ENCODE data around the gene MYO19.

MYO19 gene, protein sequence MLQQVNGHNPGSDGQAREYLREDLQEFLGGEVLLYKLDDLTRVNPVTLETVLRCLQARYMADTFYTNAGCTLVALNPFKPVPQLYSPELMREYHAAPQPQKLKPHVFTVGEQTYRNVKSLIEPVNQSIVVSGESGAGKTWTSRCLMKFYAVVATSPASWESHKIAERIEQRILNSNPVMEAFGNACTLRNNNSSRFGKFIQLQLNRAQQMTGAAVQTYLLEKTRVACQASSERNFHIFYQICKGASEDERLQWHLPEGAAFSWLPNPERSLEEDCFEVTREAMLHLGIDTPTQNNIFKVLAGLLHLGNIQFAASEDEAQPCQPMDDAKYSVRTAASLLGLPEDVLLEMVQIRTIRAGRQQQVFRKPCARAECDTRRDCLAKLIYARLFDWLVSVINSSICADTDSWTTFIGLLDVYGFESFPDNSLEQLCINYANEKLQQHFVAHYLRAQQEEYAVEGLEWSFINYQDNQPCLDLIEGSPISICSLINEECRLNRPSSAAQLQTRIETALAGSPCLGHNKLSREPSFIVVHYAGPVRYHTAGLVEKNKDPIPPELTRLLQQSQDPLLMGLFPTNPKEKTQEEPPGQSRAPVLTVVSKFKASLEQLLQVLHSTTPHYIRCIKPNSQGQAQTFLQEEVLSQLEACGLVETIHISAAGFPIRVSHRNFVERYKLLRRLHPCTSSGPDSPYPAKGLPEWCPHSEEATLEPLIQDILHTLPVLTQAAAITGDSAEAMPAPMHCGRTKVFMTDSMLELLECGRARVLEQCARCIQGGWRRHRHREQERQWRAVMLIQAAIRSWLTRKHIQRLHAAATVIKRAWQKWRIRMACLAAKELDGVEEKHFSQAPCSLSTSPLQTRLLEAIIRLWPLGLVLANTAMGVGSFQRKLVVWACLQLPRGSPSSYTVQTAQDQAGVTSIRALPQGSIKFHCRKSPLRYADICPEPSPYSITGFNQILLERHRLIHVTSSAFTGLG

DNA sequence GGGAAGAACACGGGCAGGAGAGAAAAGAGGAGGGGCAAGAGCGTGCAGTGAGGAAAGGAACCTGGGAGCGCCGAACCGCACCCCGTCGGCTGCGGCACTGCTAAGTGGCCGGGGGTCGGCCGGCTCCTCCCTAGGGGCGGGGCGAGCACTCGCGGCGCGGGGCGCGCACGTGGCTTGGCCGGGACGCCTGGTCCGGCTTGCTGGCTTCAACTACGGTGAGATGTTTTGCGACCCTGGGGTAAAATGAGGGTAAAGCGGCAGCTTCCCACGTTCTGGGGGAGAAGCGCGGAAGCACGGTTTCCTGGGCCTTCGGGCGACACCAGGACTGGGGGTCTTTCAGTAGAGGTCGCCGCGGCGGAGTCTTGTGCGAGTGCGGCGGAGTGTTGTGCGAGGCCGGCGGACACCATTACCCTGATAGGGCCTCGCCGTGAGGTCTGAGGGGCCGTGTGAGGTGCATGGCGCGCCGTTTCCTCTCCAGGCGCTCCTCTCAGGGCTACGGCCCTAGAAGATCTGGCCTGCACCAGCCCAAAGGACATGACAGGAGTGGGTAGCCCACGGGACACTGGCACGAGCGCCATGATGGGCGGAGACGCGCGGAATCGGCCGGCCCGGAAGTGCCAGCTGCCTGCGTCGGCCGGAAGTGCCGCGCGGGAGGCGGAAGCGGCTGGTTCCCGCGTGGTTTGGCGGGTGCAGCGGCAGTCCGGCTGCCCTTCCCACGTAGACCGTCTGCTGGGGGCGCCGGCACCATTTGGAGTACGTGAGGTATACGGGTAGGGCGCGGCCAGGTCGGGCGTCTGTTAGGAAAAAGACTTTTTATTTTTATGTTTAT, at the start of gene MYO19, which contains the start of gene PIGW:
Gene MYO19, minus strand, starts transcription at position 29 of the 829 bp plus-strand sequence. CDS start 2,330 bp downstream, outside the sequence.
Gene PIGW, plus strand, starts transcription at position 148 of the 829 bp plus-strand sequence. CDS start 2,115 bp downstream, outside the sequence.
- peak; percentile 99 for DNase-seq (ENCODE audit: low spot score)

DNA sequence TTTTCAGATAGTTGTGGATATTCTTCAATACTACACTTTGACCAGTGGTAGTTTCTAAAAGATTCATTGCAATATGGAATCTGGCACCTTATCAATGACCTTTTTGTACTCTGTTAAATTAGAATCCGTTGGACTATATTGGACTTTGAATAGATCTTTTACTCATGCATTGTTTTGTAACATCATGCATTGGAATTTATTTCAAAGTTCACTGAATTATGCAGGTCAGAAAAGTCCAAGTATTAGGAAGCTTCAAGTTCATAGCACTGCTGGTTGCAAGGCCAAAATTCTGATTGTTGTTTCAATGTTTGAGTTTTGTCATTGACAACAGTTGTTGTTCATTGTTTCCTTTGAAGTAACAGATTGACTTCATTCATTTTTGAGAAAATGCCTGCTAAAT, 49.1 kb upstream of the MYO19 start:
- no peak for DNase-seq (ENCODE audit: low spot score)

DNA sequence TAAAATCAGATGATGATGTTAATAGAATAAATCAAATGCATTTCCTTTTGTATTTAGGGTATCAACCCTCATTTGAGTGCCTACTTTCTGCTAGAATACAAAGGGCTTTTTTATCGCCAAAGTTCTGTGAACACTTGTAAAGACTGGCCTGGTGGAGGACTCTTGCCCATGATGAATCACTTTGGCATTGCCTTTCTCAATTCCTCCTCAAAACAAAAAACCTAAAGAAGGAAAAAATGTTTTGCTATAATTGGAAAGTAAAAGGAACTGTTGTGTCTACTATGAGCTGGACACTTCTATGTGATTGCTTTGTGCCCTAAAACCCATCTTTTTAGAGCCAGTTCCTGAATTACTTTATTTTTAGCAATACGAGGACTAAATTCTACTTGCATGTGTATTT, 44.0 kb upstream of the MYO19 start:
- DNase-seq (ENCODE audit: low spot score) = no peak

DNA sequence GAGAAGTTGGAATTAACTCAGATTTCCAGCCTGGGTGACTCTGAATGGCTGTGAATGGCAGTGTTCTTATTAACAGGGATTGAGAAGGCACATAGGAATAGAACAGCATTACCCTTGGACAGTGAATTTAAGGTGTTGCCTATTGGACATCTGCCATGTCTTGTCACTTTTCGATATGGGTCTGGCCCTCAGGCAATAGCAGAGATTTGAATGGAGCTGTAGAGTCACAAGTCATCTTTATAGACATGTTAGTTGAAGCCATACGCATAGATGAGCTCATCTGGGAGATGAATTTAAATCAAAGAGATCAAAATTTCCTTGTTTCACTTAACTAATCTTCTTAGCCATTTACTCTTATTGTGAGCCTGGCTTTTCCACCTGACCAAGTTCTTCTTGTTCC, 42.1 kb upstream of the MYO19 start:
- no peak for DNase-seq (ENCODE audit: low spot score)

DNA sequence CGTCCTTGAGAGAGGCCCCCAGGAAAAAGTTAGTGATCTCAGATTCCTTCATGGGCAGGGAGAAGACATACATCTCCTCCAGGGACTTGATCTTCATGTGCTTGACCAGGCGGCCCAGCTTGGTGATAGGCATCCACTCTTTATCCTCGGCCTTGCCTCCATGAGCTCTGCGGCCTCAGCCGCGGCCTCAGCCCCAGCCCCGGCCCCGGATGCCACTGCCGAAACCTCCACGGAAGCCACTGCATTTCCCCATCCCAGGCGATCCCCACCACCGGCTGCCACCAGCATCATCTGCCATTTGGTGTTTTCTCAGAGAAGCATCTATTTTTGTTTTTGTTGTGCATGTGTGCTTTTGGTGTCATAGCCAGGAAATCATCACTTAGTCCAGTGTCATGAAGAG, 40.4 kb upstream of the MYO19 start:
- DNase-seq (ENCODE audit: low spot score) = no peak

DNA sequence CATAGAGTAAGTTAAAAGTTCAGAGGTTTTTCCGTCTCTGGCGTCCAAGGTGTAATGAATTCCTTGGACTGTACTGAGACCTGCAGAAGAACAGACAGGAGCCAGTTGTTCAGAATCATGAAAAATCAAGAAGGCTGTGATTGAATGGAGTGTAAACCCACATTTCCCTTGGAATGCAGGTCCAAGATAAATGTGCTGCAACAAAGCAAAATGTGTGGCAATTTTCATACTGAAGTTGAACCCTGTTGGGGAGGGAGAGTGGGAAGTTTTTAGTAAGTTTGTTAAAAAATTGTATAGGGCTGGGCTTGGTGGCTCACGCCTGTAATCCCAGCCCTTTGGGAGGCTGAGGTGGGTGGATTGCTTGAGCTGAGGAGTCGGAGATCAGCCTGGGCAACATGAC, 31.4 kb upstream of the MYO19 start:
- DNase-seq (ENCODE audit: low spot score) = no peak

DNA sequence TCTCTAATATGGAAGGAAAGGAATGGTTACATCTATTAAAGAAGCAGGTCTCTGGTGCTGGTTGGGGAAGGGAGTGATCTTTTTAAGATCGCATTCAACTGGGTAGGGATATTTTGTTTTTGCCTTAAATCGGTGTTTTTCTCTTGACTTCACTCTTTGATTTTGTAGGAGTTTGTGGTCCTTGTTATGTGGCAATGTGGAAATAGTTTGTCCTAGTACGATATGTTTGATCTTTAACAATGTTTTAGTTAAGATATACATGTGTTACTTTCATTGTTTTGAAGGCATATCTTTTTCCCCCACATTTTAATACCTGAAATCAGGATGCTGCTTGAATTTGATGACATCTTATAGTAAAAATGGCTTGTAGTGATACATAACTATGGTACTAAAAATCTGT, 18.8 kb upstream of the MYO19 start:
- no peak for DNase-seq (ENCODE audit: low spot score)

DNA sequence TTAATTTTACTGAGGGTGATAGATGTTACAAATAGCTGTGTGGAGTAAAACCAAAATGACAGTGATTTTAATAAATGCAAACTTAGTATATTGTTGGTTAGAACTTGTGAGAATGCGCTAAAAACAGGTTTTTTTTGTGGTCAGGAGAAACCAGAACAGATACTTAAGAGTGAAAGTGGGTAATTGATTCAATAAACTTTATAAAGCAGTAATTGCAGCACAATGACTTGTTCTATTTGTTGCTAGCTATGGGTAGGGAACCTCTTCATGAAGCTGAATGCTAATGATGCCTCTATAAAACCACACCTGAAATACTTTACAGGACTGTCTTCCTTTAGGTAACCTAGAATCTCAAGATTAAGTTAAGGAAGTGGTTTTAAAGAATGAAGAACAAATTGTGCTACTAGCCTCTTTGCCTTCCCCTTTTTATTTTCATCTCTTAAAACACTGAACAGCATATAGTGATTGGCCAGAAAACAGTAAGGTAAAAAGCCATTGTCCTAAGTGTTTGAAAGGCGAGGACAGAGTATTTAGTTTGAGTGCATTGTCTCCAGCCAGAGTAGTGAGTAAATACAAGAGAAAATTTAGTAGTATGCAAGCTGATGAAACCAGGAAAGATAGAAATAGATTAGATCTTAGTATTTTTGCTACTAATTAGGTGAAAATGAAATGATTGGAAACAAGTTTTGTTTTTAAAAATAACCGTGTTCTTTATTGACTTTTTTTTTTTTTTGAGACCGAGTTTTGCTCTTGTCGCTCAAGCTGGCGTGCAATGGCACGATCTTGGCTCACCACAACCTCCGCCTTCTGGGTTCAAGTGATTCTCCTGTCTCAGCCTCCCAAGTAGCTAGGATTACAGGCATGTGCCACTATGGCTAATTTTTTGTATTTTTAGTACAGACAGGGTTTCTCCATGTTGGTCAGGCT, 16.1 kb upstream of the MYO19 start:
- DNase-seq (ENCODE audit: low spot score) = no peak

DNA sequence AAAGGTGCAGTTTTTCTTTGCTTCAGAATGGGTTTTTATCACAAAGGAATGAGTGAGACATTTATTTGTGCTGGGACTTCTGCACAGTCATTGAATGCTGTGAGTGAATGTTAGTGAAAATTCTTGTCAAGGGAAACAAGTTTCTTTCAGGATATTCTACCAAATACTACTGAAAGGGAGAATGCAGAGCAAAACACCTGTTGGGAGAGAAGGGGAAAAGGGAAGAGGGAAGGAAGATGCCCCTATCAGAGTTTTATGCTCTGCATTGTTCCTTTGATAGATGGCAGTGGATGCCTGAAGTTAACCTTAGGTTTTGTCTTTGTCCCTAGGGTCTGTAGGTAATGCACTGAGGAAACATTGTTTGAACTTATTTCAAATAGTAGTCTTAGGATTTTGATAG, 13.1 kb upstream of the MYO19 start:
- no peak for DNase-seq (ENCODE audit: low spot score)

DNA sequence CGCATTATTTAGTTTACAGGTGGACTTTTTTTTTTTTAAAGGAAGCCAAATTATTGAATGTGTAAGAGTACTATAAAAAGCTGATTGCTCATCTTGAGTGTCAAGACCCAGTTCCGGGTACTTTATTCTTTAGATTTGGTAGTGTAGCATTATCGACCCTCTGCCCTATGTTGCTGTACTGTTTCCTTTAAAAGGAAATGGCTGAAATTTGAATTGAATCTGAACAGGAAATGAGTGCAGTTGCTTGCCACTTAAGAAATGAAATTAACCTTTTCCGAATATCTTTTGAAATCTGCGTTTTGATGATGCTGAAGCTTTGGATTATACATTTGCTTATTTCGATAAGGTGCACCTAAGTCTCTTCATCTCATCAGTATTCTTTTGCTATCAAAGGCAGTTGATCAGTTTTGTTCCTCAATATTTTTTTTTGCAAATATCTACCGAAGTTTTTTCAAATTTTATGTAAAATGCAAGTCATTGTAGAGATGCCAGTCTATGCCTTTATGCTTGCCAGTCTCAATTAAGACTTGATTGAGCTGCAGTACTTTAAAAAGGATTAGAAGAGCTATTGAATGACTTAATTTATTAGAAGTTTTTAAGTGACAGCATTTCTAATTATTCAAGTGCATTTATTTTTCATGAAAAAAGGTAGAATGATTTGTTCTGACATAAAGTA, 11.9 kb upstream of the MYO19 start:
- no peak for DNase-seq (ENCODE audit: low spot score)

DNA sequence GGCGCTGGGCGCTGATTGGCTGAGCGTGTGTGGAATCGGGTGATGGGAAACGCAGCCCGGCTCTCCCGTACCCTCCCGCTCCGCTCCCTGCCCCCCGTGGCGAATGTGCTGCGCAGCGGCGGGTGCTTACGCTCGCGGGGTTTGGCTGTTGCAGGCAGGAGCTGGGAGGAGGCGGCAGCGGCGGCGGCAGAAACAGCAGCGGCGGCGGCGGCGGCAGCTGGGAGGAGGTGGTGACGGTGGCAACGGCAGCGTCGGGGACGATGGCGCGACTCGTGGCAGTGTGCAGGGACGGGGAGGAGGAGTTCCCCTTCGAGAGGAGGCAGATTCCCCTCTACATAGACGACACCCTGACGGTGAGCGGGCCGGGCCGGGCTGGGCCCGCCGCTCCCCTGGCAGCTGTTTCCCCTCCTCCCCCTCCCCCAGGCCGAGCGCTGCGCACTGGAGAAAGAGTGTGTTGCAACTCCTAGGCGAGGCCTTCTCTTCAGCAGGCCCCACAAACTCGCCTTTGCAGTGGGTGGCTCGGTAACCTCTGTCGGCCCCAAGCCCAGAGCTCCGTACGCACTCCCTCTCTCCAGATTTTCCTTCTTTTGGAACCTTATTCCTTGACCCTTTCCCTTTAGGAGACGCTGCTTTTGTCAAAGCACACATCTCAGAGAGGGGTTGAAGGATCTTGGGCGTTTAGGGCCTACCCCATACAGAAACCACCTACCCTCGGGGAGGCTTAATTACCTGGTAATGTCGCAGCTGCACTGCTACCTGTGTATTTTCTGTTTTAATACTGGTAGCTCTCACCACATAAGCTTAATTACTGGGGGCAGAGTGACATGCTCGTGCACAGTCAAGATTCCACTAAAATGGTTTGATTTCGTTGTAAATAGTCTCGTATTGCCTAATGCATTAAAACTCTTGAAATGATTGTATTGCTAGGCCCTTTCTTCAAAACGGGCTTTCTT, 11.1 kb upstream of the MYO19 start:
- peak; percentile 99 for DNase-seq (ENCODE audit: low spot score)

DNA sequence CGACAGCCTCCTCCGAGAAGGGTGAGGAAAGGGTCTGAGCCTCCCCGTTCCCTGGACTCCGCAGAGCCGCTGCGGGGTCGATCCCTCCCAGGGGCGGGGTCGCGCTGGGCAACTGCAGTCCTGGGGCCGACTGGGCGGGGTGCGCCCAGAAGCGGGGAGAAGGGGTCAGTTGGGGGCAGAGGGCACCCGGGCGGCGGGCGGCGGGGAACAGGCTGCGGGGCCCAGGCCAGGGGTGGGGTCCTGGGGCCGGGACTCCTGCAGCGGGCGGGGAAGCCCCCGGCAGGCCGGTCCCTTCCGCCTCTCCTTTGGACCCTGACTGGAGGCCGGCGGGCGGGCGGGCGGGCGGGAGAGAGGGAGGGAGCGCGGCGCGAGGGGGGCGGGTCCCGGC, 10.4 kb upstream of the MYO19 start:
- DNase-seq (ENCODE audit: low spot score) = no peak

DNA sequence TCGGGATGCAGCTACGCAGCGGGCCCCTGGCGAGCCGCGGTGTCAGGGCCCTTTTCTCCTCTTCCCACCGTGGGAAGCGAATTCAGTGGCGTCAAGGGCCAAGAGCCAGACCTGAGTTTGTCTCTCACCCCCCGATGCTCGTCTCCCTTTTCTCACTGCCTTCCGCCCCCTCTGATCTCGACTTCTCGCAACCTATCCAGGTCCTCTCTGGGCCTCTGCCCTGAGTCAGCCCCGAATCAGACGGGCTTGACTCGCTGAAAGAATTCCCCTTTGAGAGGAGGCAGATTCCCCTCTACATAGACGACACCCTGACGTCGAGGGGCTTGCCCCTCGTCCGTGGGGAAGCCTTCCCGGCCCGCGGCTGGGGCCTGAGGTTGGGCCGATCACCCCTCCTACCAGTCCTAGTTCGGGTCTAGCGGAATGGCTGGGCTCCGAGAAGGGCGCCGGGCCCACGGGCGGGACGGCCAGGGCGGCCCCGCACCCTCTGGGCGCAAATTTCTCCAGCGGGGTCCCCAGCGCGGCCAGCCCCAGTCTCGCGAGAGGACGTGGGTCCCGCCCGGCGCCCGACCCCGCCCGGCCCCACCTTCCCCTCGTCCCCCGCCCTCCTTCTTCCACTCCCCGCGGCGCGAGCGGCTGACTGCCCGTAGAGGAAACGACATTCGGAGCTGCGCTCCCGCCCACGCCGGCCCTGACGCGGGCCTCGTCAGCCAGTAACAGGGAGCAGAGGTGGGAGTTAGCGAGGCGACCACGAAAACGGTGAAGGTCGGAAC, 9.8 kb upstream of the MYO19 start, which contains the start of gene GGNBP2:
Gene GGNBP2, plus strand, starts transcription at position 613 of the 770 bp plus-strand sequence. CDS start 806 bp downstream, outside the sequence.
- DNase-seq (ENCODE audit: low spot score) = peak; percentile 98

DNA sequence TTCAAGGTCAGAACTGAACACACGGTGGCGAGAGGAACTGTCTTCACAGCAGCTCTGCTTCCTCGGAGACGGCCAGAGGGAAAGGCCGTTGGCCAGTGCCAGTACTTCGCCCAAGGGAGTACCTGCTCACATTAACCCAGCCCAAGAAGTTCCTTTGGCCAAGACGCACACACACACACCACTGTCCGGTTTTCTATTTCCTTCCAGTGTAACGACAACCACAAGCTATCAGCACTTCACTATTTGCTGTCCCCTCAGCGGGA, 9.3 kb upstream of the MYO19 start:
- no peak for DNase-seq (ENCODE audit: low spot score)

DNA sequence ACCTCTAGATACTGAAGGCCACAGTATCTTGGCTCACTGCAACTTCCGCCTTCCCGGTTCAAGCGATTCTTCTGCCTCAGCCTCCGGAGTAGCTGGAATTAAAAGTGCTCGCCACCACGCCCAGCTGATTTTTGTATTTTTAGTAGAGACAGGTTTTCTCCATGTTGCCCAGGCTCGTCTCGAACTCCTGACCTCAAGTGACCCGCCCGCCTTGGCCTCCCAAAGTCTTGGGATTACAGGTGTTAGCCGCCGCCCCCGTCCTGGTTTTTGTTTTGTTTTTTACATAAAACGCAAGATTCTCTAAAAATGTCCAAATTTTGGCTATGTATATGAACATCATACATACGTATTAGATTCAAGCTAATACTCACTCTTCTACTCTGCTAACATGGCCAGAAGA, 8.1 kb upstream of the MYO19 start:
- no peak for DNase-seq (ENCODE audit: low spot score)

DNA sequence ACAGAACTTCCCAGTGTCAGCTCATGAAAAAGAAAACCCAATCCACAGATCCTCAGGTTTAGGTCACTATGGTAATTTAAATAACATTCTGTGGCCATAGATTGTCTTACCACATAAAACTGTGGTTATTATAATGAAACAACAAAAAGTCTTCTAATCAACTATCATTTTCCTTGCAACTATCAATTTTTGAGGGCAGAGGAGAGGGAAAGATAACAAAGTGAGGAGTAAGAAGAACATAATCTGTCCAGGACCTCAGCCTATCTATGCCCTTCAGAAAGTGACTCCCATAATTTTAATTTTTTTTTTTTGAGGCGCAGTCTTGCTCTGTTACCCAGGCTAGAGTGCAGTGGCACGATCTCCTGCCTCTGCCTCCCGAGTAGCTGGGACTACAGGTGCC, 6.0 kb upstream of the MYO19 start:
- no peak for DNase-seq (ENCODE audit: low spot score)

DNA sequence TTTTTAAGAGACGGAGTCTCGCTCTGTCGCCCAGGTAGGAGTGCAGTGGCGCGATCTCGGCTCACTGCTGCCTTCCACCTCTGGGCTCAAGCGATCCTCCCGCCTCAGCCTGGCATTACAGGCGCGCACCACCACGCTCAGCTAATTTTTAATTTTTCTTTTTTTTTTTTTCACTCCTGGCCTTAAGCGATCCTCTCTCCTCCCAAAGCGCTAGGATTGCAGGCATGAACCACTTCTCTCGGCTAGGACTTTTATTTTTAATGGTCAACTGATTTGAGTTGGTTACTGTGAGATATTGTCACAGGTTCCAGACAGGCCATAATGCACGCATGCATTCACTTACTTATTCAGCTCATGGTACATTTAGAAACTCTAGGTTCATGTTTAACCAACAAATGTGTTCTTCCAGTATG, 1.0 kb upstream of the MYO19 start:
- no peak for DNase-seq (ENCODE audit: low spot score)
